Panc1 (cell line): ENCODE data around the gene HYAL1. TPM values are rescaled to one million over a fixed set of nuclear protein-coding genes. Genes with fewer than 3 reads are reported as not detected.

Source experiments
- ATAC-seq: fragments of 200-7000 bp; cut with Tn5 transposase; 2 replicates; pipeline ENCODE4 v1.9.1; 2020; ENCODE audit warnings: mild to moderate bottlenecking, moderate library complexity
- BruUV-seq: library from RNA; stranded (reverse); fragments of 400-500 nt; replicated peaks from 2 replicates; lab custom pipeline; 2021; lab: Mats Ljungman, UMichigan
- CTCF ChIA-PET: fragments of 300-600 bp; sonication (Branson Sonifier 250); formaldehyde crosslinking; loops from one replicate; lab custom pipeline; 2022; ENCODE audit warnings: antibody characterized with exemption; lab: Charles Lee
- POLR2A ChIA-PET: fragments of 300-600 bp; sonication (Branson Sonifier 250); formaldehyde crosslinking; loops from one replicate; lab custom pipeline; 2022; ENCODE audit warnings: antibody characterized with exemption; lab: Charles Lee
- DNase-seq: peaks from one replicate; pipeline ENCODE4 v3.0.0-alpha.2; 2010; ENCODE audit warnings: low read depth, low spot score
- H3K27ac ChIP-seq: 2 replicates; pipeline ENCODE4 v1.5.1; 2011; ENCODE audit warnings: mild to moderate bottlenecking, low read length, inconsistent platforms
- H3K27me3 ChIP-seq: fragments of 200-500 bp; sonication (Bioruptor generic); 2 replicates; pipeline ENCODE4 v1.6.0; 2014; ENCODE audit warnings: low read length, inconsistent platforms; ENCODE audit not compliant: control insufficient read depth, insufficient read depth
- H3K36me3 ChIP-seq: fragments of 200-500 bp; sonication (Bioruptor generic); 2 replicates; pipeline ENCODE4 v1.5.1; 2014; ENCODE audit warnings: inconsistent platforms, mild to moderate bottlenecking, low read length, moderate library complexity; ENCODE audit not compliant: control insufficient read depth, insufficient read depth
- H3K4me1 ChIP-seq: 2 replicates; pipeline ENCODE4 v1.5.1; 2011; ENCODE audit warnings: inconsistent platforms, mild to moderate bottlenecking, low read length, moderate library complexity; ENCODE audit not compliant: control insufficient read depth, insufficient read depth
- H3K4me3 ChIP-seq, 2 experiments: 2 replicates each; pipeline ENCODE4 v1.5.1; 2011 to 2012; ENCODE audit warnings: low read depth in 2 of 2, low read length in 2 of 2, mild to moderate bottlenecking in 2 of 2, inconsistent platforms in 1 of 2, moderate library complexity in 1 of 2
- H3K9me3 ChIP-seq: fragments of 200-500 bp; sonication (Bioruptor generic); 2 replicates; pipeline ENCODE4 v1.5.1; 2014; ENCODE audit warnings: low read depth, mild to moderate bottlenecking, inconsistent platforms, low read length, moderate library complexity; ENCODE audit not compliant: control insufficient read depth, insufficient read depth
- CTCF ChIP-seq: fragments of 450-650 bp; IDR thresholded peaks from 2 replicates; pipeline ENCODE4 v1.5.1; 2017; ENCODE audit warnings: mild to moderate bottlenecking
- POLR2AphosphoS5 ChIP-seq: IDR thresholded peaks from 2 replicates; pipeline ENCODE4 v1.6.1; 2012; ENCODE audit warnings: mild to moderate bottlenecking, low read depth, low read length, moderate library complexity
- REST ChIP-seq, 2 experiments: IDR thresholded peaks; 2 replicates each; pipeline ENCODE4 v1.6.1; 2011 to 2012; ENCODE audit warnings: low read depth in 2 of 2, control low read depth in 1 of 2, low read length in 1 of 2, mild to moderate bottlenecking in 1 of 2, moderate library complexity in 1 of 2; ENCODE audit not compliant: insufficient read depth in 1 of 2
- SIN3A ChIP-seq: IDR thresholded peaks from 2 replicates; pipeline ENCODE4 v1.6.1; 2012; ENCODE audit warnings: low read depth, mild to moderate bottlenecking, low read length, moderate library complexity, borderline replicate concordance; ENCODE audit not compliant: insufficient read depth
- TCF7L2 ChIP-seq: IDR thresholded peaks from 2 replicates; pipeline ENCODE4 v1.6.1; 2011; ENCODE audit warnings: mild to moderate bottlenecking, low read depth, low read length, inconsistent platforms
- in situ Hi-C: cut with HindIII; loops from 2 replicates; pipeline ENCODE4 v1.10.0; 2016; ENCODE audit warnings: low sequenced_read_pairs, low pct_unique_long_range_greater_than_20kb
- intact Hi-C: fragments of 100-400 bp; cut with micrococcal nuclease; formaldehyde crosslinking; loops from one replicate; pipeline ENCODE4 v1.10.0; 2022; ENCODE audit not compliant: unreplicated experiment
- total RNA-seq: library from RNA; stranded (reverse); gene quantifications from one replicate; pipeline ENCODE4 v1.2.1, GENCODE V29; 2021; ENCODE audit not compliant: unreplicated experiment

The HYAL1 gene
- total RNA-seq, 1 experiment from 2014 or later: 0.18 TPM

GRCh38 chr3:50278123-50278879, 25.1 kb downstream of the HYAL1 start:
- CTCF ChIA-PET: no interaction called here
- no peaks in the 10 kb centered on the region for H3K9me3 ChIP-seq
- no peak overlapping the region for H3K4me3 ChIP-seq
- no peak for TF ChIP-seq SIN3A
- TF ChIP-seq CTCF: no peak
- TF ChIP-seq REST (IDR thresholded peaks at IDR 0.05; ENCODE audit: insufficient read depth in 1 of 2, low read depth in 2 of 2, low read length in 1 of 2): no peak
- TF ChIP-seq TCF7L2: no peak
- no peak for TF ChIP-seq POLR2AphosphoS5
- ATAC-seq: no peak
- POLR2A ChIA-PET: no interaction called here
- intact Hi-C loops (no loop called here), in situ Hi-C loops (no loop called here)
- no TSS peak for BruUV-seq
- H3K27me3 ChIP-seq: no peaks in the 10 kb centered on the region
- H3K4me1 ChIP-seq: no peaks in the 10 kb centered on the region; the same call in 1 of the 2 replicates
- H3K36me3 ChIP-seq: no peaks in the 10 kb centered on the region
- no peak for DNase-seq
- no peak overlapping the region for H3K27ac ChIP-seq

GRCh38 chr3:50276762-50277101, 26.6 kb downstream of the HYAL1 start:
- H3K27ac ChIP-seq: no peak overlapping the region
- no peaks in the 10 kb centered on the region for H3K36me3 ChIP-seq
- H3K27me3 ChIP-seq: no peaks in the 10 kb centered on the region
- no peaks in the 10 kb centered on the region for H3K9me3 ChIP-seq
- in situ Hi-C loops (no loop called here), intact Hi-C loops (no loop called here)
- POLR2A ChIA-PET: no interaction called here
- ATAC-seq: no peak
- CTCF ChIA-PET: no interaction called here
- BruUV-seq: no TSS peak
- H3K4me3 ChIP-seq: no peak overlapping the region
- DNase-seq: no peak
- no peak for TF ChIP-seq REST (IDR thresholded peaks at IDR 0.05; ENCODE audit: insufficient read depth in 1 of 2, low read depth in 2 of 2, low read length in 1 of 2)
- no peak for TF ChIP-seq SIN3A
- TF ChIP-seq POLR2AphosphoS5: no peak
- no peak for TF ChIP-seq CTCF
- TF ChIP-seq TCF7L2: no peak
- H3K4me1 ChIP-seq: no peaks in the 10 kb centered on the region; the same call in 1 of the 2 replicates
